H1 (cell line): ENCODE results near the gene RETREG1. TPM values are rescaled to one million over a fixed set of nuclear protein-coding genes. Genes with fewer than 3 reads are reported as not detected.

ENCODE experiments used
- CTCF ChIA-PET: fragments of 300-600 bp; sonication (Branson Sonifier 250); formaldehyde crosslinking; loops from one replicate; lab custom pipeline; 2021; ENCODE audit not compliant: partially characterized antibody; lab: Charles Lee
- POLR2A ChIA-PET: fragments of 300-600 bp; sonication (Branson Sonifier 250); formaldehyde crosslinking; loops from one replicate; lab custom pipeline; 2021; ENCODE audit warnings: inconsistent platforms; ENCODE audit not compliant: partially characterized antibody; lab: Charles Lee
- DNase-seq, 2 experiments: peaks; one replicate each; pipeline versions ENCODE4 v3.0.0 to v3.0.0-alpha.2; 2010 to 2022; ENCODE audit warnings: low spot score in 2 of 2, low read depth in 1 of 2, mixed read lengths in 1 of 2
- FAIRE-seq: peaks from 2 replicates; lab custom pipeline; 2011; peaks lifted over from hg19 to GRCh38; lab: Jason Lieb, UNC
- H2AFZ ChIP-seq: 2 replicates; pipeline ENCODE4 v1.8.1; 2012; ENCODE audit warnings: low read length, inconsistent platforms
- H2AK5ac ChIP-seq: 2 replicates; pipeline ENCODE4 v1.6.1; 2013; ENCODE audit warnings: low read depth, low read length
- H2BK120ac ChIP-seq: replicated peaks from 2 replicates; pipeline ENCODE3; 2013; ENCODE audit warnings: low read depth, low read length, inconsistent platforms
- H2BK12ac ChIP-seq: 2 replicates; pipeline ENCODE4 v1.6.1; 2013; ENCODE audit warnings: low read depth, low read length
- H2BK15ac ChIP-seq: 2 replicates; pipeline ENCODE4 v1.6.1; 2013; ENCODE audit warnings: low read length
- H2BK20ac ChIP-seq: 2 replicates; pipeline ENCODE4 v1.6.1; 2013; ENCODE audit warnings: low read length
- H2BK5ac ChIP-seq: 2 replicates; pipeline ENCODE4 v1.6.1; 2013; ENCODE audit warnings: low read depth, low read length
- H3K14ac ChIP-seq: 2 replicates; pipeline ENCODE4 v1.6.1; 2013; ENCODE audit warnings: inconsistent platforms; ENCODE audit not compliant: insufficient read length
- H3K18ac ChIP-seq: 2 replicates; pipeline ENCODE4 v1.6.1; 2013; ENCODE audit warnings: low read length; ENCODE audit errors: extremely low read depth
- H3K23ac ChIP-seq: 2 replicates; pipeline ENCODE4 v1.6.1; 2013; ENCODE audit warnings: inconsistent platforms; ENCODE audit not compliant: insufficient read length
- H3K23me2 ChIP-seq: 2 replicates; pipeline ENCODE4 v1.6.1; 2013; ENCODE audit warnings: low read depth, low read length
- H3K27ac ChIP-seq: 2 replicates; pipeline ENCODE4 v1.6.1; 2011; ENCODE audit warnings: low read depth, low read length, inconsistent platforms
- H3K27me3 ChIP-seq, 4 experiments: replicated peaks in 1 of 4; 1 replicate in 1 of 4; 2 replicates in 3 of 4; pipeline versions ENCODE4 v1.6.1 to v1.8.1; 2011 to 2013; ENCODE audit warnings: low read length in 3 of 4, mild to moderate bottlenecking in 3 of 4, inconsistent platforms in 2 of 4, mixed read lengths in 2 of 4, moderate library complexity in 1 of 4; ENCODE audit not compliant: control insufficient read depth in 3 of 4, insufficient read depth in 3 of 4; ENCODE audit errors: extremely low read depth in 1 of 4
- H3K36me3 ChIP-seq, 4 experiments: 2 replicates each; pipeline versions ENCODE4 v1.6.1 to v1.8.1; 2011 to 2013; ENCODE audit warnings: mild to moderate bottlenecking in 4 of 4, low read length in 3 of 4, moderate library complexity in 2 of 4, control low read depth in 1 of 4, inconsistent platforms in 1 of 4; ENCODE audit not compliant: insufficient read depth in 4 of 4, control insufficient read depth in 2 of 4
- H3K4ac ChIP-seq: replicated peaks from 2 replicates; pipeline ENCODE3; 2013; ENCODE audit warnings: low read length, low read depth, mixed read lengths, inconsistent platforms; ENCODE audit not compliant: insufficient read length
- H3K4me1 ChIP-seq, 4 experiments: replicated peaks in 1 of 4; 1 replicate in 1 of 4; 2 replicates in 3 of 4; pipeline versions ENCODE4 v1.6.1 to v1.8.1; 2011 to 2013; ENCODE audit warnings: low read length in 3 of 4, inconsistent platforms in 2 of 4, mixed read lengths in 1 of 4; ENCODE audit not compliant: insufficient read depth in 4 of 4, control insufficient read depth in 3 of 4
- H3K4me2 ChIP-seq, 2 experiments: 2 replicates each; pipeline versions ENCODE4 v1.6.1 to v1.8.1; 2011 to 2013; ENCODE audit warnings: low read depth in 2 of 2, low read length in 2 of 2, control low read depth in 1 of 2, inconsistent platforms in 1 of 2, mild to moderate bottlenecking in 1 of 2; ENCODE audit not compliant: insufficient read depth in 1 of 2
- H3K4me3 ChIP-seq, 4 experiments: fragments of 200-600, 300-600 bp in 1 of 4; sonication (generic), shearing (Covaris generic), sonication (Bioruptor Twin) in 1 of 4; 2 replicates each; pipeline versions ENCODE4 v1.5.1 to v1.8.1; 2011 to 2016; ENCODE audit warnings: low read length in 4 of 4, low read depth in 3 of 4, control low read depth in 2 of 4, inconsistent platforms in 2 of 4, mild to moderate bottlenecking in 2 of 4, mixed read lengths in 1 of 4, moderate library complexity in 1 of 4; ENCODE audit not compliant: insufficient read depth in 2 of 4; ENCODE audit errors: extremely low read depth in 1 of 4
- H3K56ac ChIP-seq: replicated peaks from 2 replicates; pipeline ENCODE3; 2013; ENCODE audit warnings: low read depth, mild to moderate bottlenecking, mixed read lengths, low read length, inconsistent platforms; ENCODE audit not compliant: insufficient read length
- H3K79me1 ChIP-seq: 2 replicates; pipeline ENCODE4 v1.6.1; 2013; ENCODE audit warnings: low read depth, low read length, control low read depth
- H3K79me2 ChIP-seq, 2 experiments: 2 replicates each; pipeline versions ENCODE4 v1.6.1 to v1.8.1; 2012 to 2013; ENCODE audit warnings: low read length in 2 of 2, mild to moderate bottlenecking in 2 of 2, inconsistent platforms in 1 of 2; ENCODE audit not compliant: insufficient read depth in 2 of 2, control insufficient read depth in 1 of 2
- H3K9ac ChIP-seq, 4 experiments: replicated peaks in 1 of 4; 1 replicate in 1 of 4; 2 replicates in 3 of 4; pipeline versions ENCODE4 v1.6.1 to v1.8.1; 2011 to 2013; ENCODE audit warnings: low read depth in 3 of 4, low read length in 3 of 4, control low read depth in 2 of 4, mild to moderate bottlenecking in 2 of 4, moderate library complexity in 2 of 4, inconsistent platforms in 1 of 4; ENCODE audit errors: extremely low read depth in 1 of 4
- H3K9me3 ChIP-seq, 2 experiments: 2 replicates each; pipeline versions ENCODE4 v1.6.1 to v1.8.1; 2012 to 2013; ENCODE audit warnings: mild to moderate bottlenecking in 2 of 2, moderate library complexity in 2 of 2, control low read depth in 1 of 2, inconsistent platforms in 1 of 2, low read depth in 1 of 2, low read length in 1 of 2, mixed read lengths in 1 of 2; ENCODE audit not compliant: insufficient read depth in 2 of 2
- H4K20me1 ChIP-seq, 2 experiments: replicated peaks in 1 of 2; 2 replicates each; pipeline versions ENCODE3 to v1.8.1; 2011 to 2013; ENCODE audit warnings: inconsistent platforms in 2 of 2, low read length in 2 of 2, mild to moderate bottlenecking in 1 of 2; ENCODE audit not compliant: insufficient read depth in 2 of 2, control insufficient read depth in 1 of 2
- H4K5ac ChIP-seq: 2 replicates; pipeline ENCODE4 v1.6.1; 2013; ENCODE audit warnings: low read length, low read depth, mixed read lengths, inconsistent platforms; ENCODE audit not compliant: insufficient read length
- H4K8ac ChIP-seq: 2 replicates; pipeline ENCODE4 v1.8.0; 2013; ENCODE audit warnings: mild to moderate bottlenecking, moderate library complexity, low read length, inconsistent platforms; ENCODE audit not compliant: insufficient read depth; ENCODE audit errors: extremely low read depth
- H4K91ac ChIP-seq: replicated peaks from 2 replicates; pipeline ENCODE3; 2013; ENCODE audit warnings: low read length, mixed read lengths, inconsistent platforms; ENCODE audit not compliant: insufficient read length
- BACH1 ChIP-seq: IDR thresholded peaks from 2 replicates; pipeline ENCODE4 v1.6.1; 2012; ENCODE audit warnings: low read length, improper control_type of control experiment
- CREB1 ChIP-seq: IDR thresholded peaks from 2 replicates; pipeline ENCODE4 v1.6.1; 2012; ENCODE audit warnings: inconsistent platforms
- NRF1 ChIP-seq: IDR thresholded peaks from 2 replicates; pipeline ENCODE4 v1.6.1; 2011; ENCODE audit warnings: mild to moderate bottlenecking, low read depth, low read length, improper control_type of control experiment
- POU5F1 ChIP-seq: IDR thresholded peaks from 2 replicates; pipeline ENCODE4 v1.6.1; 2011; ENCODE audit warnings: low read depth, mild to moderate bottlenecking, low read length, moderate library complexity
- RBBP5 ChIP-seq: IDR thresholded peaks from 2 replicates; pipeline ENCODE4 v1.7.1; 2012; ENCODE audit warnings: low read depth, mild to moderate bottlenecking, inconsistent platforms, low read length, moderate library complexity, borderline replicate concordance
- RNF2 ChIP-seq: fragments of 200-900, 300-1000 bp; sonication (generic); IDR thresholded peaks from 2 replicates; pipeline ENCODE4 v1.7.1; 2016; ENCODE audit warnings: borderline replicate concordance, low read depth, mild to moderate bottlenecking, antibody characterized with exemption, low read length; ENCODE audit not compliant: poor library complexity, severe bottlenecking; ENCODE audit errors: missing control alignments
- SIN3A ChIP-seq, 2 experiments: IDR thresholded peaks in 1 of 2; conservative IDR thresholded peaks in 1 of 2; 2 replicates each; pipeline ENCODE4 v1.6.1; 2011 to 2012; ENCODE audit warnings: low read length in 2 of 2, improper control_type of control experiment in 1 of 2, low read depth in 1 of 2, mild to moderate bottlenecking in 1 of 2
- SIRT6 ChIP-seq: IDR thresholded peaks from one replicate; pipeline ENCODE4 v1.7.1; 2012; ENCODE audit warnings: low read length, inconsistent platforms
- SP2 ChIP-seq: IDR thresholded peaks from 2 replicates; pipeline ENCODE4 v1.6.1; 2012; ENCODE audit warnings: mild to moderate bottlenecking, low read length, inconsistent platforms
- TAF1 ChIP-seq: IDR thresholded peaks from 2 replicates; pipeline ENCODE4 v1.6.1; 2011; ENCODE audit warnings: mild to moderate bottlenecking, low read depth, low read length
- TAF7 ChIP-seq: optimal IDR thresholded peaks from 2 replicates; pipeline ENCODE3; 2011; ENCODE audit warnings: low read depth, mild to moderate bottlenecking, inconsistent platforms, low read length, moderate library complexity, borderline replicate concordance
- TEAD4 ChIP-seq: IDR thresholded peaks from 2 replicates; pipeline ENCODE4 v1.6.1; 2012; ENCODE audit warnings: low read depth, low read length, inconsistent platforms, mixed read lengths
- WGBS, 2 experiments: shearing (Covaris generic) in 1 of 2; methylation state at CpG; one replicate each; pipeline versions ENCODE4 v1.1.6 to v1.1.7; 2013 to 2015; ENCODE audit warnings: low lambda C conversion rate in 2 of 2, mixed read lengths in 2 of 2, inconsistent platforms in 1 of 2, low coverage in 1 of 2, missing lambda C conversion rate in 1 of 2; ENCODE audit not compliant: insufficient replicate concordance in 2 of 2, insufficient coverage in 1 of 2, insufficient read length in 1 of 2; ENCODE audit errors: extremely low coverage in 1 of 2, missing lambda C conversion rate in 1 of 2; 5-methylcytosine and 5-hydroxymethylcytosine counted together
- polyA plus RNA-seq, 7 experiments: library from polyadenylated mRNA; depleted of rRNA in 3 of 7; stranded (reverse) in 5 of 7; unstranded in 2 of 7; fragments of >200 nt in 5 of 7; fragments of 200-250 nt in 2 of 7; gene quantifications; 1 replicate in 5 of 7; 2 replicates in 1 of 7; 4 replicates in 1 of 7; pipeline versions ENCODE4 v1.2.1 to v1.2.3, GENCODE V29; 2011 to 2013; ENCODE audit warnings: missing spikeins in 2 of 7, mixed read lengths in 2 of 7
- total RNA-seq: library from RNA; stranded (reverse); fragmentation: NEBNext Ultra II Directional; extraction: Animal tissue kit (Norgen Biotek cat#: 25700); gene quantifications from 2 replicates; pipeline ENCODE4 v1.2.1, GENCODE V29; 2021
- TF ChIP-seq, protein P1 (sequence below): IDR thresholded peaks from 2 replicates; pipeline ENCODE4 v1.6.1; 2011; ENCODE audit warnings: low read length, improper control_type of control experiment
- TF ChIP-seq, protein P2 (sequence below): IDR thresholded peaks from 2 replicates; pipeline ENCODE4 v1.6.1; 2012; ENCODE audit warnings: inconsistent platforms

The RETREG1 gene
- total and polyA plus RNA-seq, 2 of the 8 experiments (the other 6 are each of a cell fraction or from before 2014, with no cell fraction given), result 0.62 to 1.9 TPM

DNA sequence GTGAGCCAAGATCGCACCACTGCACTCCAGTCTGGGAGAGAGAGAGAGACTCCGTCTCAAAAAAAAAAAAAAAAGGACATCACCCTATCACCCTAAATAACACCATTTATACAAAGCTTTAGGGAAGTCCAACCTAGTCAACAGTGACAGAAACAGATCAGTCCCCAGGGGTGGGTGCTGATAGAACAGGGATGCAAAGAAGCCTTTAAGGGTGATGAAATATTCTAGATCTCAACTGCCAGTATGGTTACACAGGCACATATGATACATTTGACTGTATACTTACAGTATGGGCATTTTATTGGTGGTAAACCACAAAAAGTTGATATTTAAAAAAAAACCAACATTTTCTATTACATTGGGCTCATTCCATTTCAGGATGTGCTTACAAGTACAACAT, 4.8 kb downstream of the RETREG1 start:
- H3K27ac ChIP-seq, result no peak overlapping the region
- no peak for TF ChIP-seq TAF1
- TF ChIP-seq, protein P1, sequence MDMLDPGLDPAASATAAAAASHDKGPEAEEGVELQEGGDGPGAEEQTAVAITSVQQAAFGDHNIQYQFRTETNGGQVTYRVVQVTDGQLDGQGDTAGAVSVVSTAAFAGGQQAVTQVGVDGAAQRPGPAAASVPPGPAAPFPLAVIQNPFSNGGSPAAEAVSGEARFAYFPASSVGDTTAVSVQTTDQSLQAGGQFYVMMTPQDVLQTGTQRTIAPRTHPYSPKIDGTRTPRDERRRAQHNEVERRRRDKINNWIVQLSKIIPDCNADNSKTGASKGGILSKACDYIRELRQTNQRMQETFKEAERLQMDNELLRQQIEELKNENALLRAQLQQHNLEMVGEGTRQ, result no peak
- TF ChIP-seq, protein P2, sequence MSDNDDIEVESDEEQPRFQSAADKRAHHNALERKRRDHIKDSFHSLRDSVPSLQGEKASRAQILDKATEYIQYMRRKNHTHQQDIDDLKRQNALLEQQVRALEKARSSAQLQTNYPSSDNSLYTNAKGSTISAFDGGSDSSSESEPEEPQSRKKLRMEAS, result no peak
- TF ChIP-seq BACH1, result no peak
- no peak for TF ChIP-seq SIN3A (conservative IDR thresholded peaks at IDR 0.05 in 1 of 2, IDR thresholded peaks at IDR 0.05 in 1 of 2; ENCODE audit: low read depth in 1 of 2, low read length in 2 of 2)
- TF ChIP-seq RNF2, result no peak
- no peak for TF ChIP-seq TAF7
- TF ChIP-seq POU5F1, result no peak
- TF ChIP-seq RBBP5, result no peak
- no peak for TF ChIP-seq NRF1
- TF ChIP-seq CREB1, result no peak
- TF ChIP-seq TEAD4, result no peak
- no peak for TF ChIP-seq SP2
- no peak for TF ChIP-seq SIRT6
- 86% methylated on average over 1 of the region's 2 CpGs; no CpG with 5 or more reads in 1 of the 2 experiments for WGBS, 2 experiments
- no peak overlapping the region for H2BK120ac ChIP-seq
- no peak overlapping the region for H2BK12ac ChIP-seq
- H3K79me1 ChIP-seq, result no peaks in the 10 kb centered on the region
- peaks cover 0 to 9% (median 4%) of the 10 kb centered on the region in 4 experiments; a peak in 5 of 7 replicates for H3K4me1 ChIP-seq
- DNase-seq (no peak), FAIRE-seq (no peak)
- no peak overlapping the region for H3K4me3 ChIP-seq
- no peak overlapping the region for H2BK15ac ChIP-seq
- H3K14ac ChIP-seq, result no peak overlapping the region
- no peak overlapping the region for H2BK5ac ChIP-seq
- H3K27me3 ChIP-seq, result peaks cover 5 to 16% (median 12%) of the 10 kb centered on the region in 4 experiments; a peak in 6 of 7 replicates
- no peak overlapping the region for H3K18ac ChIP-seq
- no peak overlapping the region for H2AK5ac ChIP-seq
- no peaks in the 10 kb centered on the region for H4K20me1 ChIP-seq
- no peak overlapping the region for H4K5ac ChIP-seq
- H3K23ac ChIP-seq, result no peak overlapping the region
- H2AFZ ChIP-seq, result no peak overlapping the region
- H3K36me3 ChIP-seq, result no peaks in the 10 kb centered on the region
- ChIA-PET CTCF (no interaction called here), POLR2A (no interaction called here)
- no peak overlapping the region for H4K91ac ChIP-seq
- H2BK20ac ChIP-seq, result no peak overlapping the region
- H3K4me2 ChIP-seq, result no peak overlapping the region
- H3K9me3 ChIP-seq, result no peaks in the 10 kb centered on the region
- no peak overlapping the region for H3K9ac ChIP-seq
- no peak overlapping the region for H4K8ac ChIP-seq
- H3K23me2 ChIP-seq, result peaks cover 9% of the 10 kb centered on the region
- H3K79me2 ChIP-seq, result no peaks in the 10 kb centered on the region
- no peak overlapping the region for H3K56ac ChIP-seq
- H3K4ac ChIP-seq, result no peak overlapping the region
